Measurements from ENCODE around the gene C21orf91. TPM values are rescaled to one million over a fixed set of nuclear protein-coding genes. Genes with fewer than 3 reads are reported as not detected.

The C21orf91 gene
- total RNA-seq, 1 donor from 2014 or later, result 5.6 TPM

DNA sequence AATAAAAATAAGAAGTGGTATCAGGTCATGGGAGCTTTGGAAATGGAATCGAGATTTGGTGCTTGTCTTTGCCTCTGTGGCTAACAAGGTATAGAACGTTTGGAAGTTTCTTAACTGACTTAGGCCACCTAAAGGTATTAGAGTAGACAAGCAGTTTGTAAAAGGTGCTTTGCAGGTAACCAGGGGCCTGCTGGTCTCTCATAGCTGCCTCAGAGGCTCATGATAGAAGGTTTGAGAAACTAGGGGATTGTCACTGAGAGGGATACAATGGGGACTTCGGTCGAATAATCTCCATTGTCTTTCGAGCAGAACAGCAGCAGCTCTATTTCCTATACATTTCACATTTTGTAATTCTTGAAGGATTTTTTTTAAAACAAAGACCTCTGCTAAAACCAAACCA is 37.6 kb downstream of the C21orf91 start:
- H3K27me3 ChIP-seq (ENCODE audit: control insufficient read depth, insufficient read depth, low read length), result no peaks in the 10 kb centered on the region
- H3K36me3 ChIP-seq (ENCODE audit: control insufficient read depth, insufficient read depth, low read length), result no peaks in the 10 kb centered on the region
- DNase-seq (ENCODE audit: low read depth), result no peak
- TF ChIP-seq, protein P1, sequence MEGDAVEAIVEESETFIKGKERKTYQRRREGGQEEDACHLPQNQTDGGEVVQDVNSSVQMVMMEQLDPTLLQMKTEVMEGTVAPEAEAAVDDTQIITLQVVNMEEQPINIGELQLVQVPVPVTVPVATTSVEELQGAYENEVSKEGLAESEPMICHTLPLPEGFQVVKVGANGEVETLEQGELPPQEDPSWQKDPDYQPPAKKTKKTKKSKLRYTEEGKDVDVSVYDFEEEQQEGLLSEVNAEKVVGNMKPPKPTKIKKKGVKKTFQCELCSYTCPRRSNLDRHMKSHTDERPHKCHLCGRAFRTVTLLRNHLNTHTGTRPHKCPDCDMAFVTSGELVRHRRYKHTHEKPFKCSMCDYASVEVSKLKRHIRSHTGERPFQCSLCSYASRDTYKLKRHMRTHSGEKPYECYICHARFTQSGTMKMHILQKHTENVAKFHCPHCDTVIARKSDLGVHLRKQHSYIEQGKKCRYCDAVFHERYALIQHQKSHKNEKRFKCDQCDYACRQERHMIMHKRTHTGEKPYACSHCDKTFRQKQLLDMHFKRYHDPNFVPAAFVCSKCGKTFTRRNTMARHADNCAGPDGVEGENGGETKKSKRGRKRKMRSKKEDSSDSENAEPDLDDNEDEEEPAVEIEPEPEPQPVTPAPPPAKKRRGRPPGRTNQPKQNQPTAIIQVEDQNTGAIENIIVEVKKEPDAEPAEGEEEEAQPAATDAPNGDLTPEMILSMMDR (IDR thresholded peaks at IDR 0.05; ENCODE audit: insufficient read depth, low read length, poor library complexity, severe bottlenecking), result no peak
- no peak overlapping the region for H3K4me3 ChIP-seq (ENCODE audit: low read depth, low read length)

DNA sequence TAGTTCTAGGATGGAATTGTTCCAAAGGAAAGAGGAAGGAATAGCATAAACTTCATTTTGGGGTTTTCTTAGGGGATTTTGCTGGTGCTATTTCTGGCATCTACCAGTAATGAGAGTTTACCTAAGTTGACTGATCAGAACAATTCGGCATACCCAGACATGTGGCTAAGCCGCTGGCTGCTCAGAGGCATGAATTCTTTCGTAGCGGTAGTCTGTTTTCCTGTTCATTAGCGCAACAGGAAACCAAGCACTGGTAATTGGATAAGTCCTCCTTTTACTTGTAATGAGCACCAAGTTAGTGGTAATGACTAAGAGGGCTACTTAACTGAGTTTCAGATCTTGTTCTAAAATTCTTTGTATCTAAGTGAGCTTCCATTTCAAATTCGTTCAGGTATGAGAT is 38.6 kb downstream of the C21orf91 start:
- no peak overlapping the region for H3K4me3 ChIP-seq (ENCODE audit: low read depth, low read length)
- DNase-seq (ENCODE audit: low read depth), result no peak
- H3K36me3 ChIP-seq (ENCODE audit: control insufficient read depth, insufficient read depth, low read length), result no peaks in the 10 kb centered on the region
- H3K27me3 ChIP-seq (ENCODE audit: control insufficient read depth, insufficient read depth, low read length), result no peaks in the 10 kb centered on the region
- TF ChIP-seq, protein P1 (IDR thresholded peaks at IDR 0.05; ENCODE audit: insufficient read depth, low read length, poor library complexity, severe bottlenecking), result no peak

DNA sequence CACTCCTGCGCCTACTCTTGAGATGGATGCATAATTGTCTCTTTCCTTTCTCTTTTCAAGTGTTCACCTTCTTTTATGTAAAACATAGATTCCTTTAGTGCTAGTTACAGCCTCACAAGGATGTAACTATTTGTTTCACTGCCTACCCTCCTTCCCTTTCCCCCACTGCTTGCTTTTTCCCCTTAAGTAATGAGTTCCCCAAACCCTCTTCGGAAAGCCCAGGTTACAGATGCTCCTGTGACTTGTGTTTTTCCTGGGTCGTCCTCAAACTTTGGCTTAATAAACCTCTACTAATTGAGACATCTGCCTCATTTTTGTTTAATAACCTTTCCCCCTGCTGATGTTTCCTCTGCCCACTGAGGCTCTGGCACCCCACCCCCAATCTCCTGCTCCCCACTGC is 39.2 kb downstream of the C21orf91 start:
- H3K36me3 ChIP-seq (ENCODE audit: control insufficient read depth, insufficient read depth, low read length), result no peaks in the 10 kb centered on the region
- TF ChIP-seq, protein P1 (IDR thresholded peaks at IDR 0.05; ENCODE audit: insufficient read depth, low read length, poor library complexity, severe bottlenecking), result no peak
- H3K4me3 ChIP-seq (ENCODE audit: low read depth, low read length), result no peak overlapping the region
- DNase-seq (ENCODE audit: low read depth), result no peak
- H3K27me3 ChIP-seq (ENCODE audit: control insufficient read depth, insufficient read depth, low read length), result no peaks in the 10 kb centered on the region

DNA sequence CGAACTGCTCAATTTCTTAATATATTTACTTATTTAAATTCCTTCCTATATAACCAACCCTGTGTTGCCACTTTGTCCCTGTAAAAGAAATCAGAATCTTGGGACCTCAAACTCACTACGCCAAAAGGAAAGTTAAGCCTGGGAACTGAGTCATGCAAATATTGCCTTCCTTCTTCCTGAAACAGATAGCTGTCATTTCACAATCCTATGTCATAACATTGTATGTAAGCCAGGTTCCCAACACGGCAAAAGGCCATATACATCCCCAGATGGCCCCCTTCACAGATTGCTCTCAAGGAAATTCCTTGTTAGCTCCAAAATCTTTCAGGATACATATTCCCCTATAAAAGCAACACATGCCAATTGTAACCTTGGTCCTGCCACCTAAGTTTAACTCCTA is 39.7 kb downstream of the C21orf91 start:
- no peaks in the 10 kb centered on the region for H3K27me3 ChIP-seq (ENCODE audit: control insufficient read depth, insufficient read depth, low read length)
- no peak for DNase-seq (ENCODE audit: low read depth)
- TF ChIP-seq, protein P1 (IDR thresholded peaks at IDR 0.05; ENCODE audit: insufficient read depth, low read length, poor library complexity, severe bottlenecking), result no peak

DNA sequence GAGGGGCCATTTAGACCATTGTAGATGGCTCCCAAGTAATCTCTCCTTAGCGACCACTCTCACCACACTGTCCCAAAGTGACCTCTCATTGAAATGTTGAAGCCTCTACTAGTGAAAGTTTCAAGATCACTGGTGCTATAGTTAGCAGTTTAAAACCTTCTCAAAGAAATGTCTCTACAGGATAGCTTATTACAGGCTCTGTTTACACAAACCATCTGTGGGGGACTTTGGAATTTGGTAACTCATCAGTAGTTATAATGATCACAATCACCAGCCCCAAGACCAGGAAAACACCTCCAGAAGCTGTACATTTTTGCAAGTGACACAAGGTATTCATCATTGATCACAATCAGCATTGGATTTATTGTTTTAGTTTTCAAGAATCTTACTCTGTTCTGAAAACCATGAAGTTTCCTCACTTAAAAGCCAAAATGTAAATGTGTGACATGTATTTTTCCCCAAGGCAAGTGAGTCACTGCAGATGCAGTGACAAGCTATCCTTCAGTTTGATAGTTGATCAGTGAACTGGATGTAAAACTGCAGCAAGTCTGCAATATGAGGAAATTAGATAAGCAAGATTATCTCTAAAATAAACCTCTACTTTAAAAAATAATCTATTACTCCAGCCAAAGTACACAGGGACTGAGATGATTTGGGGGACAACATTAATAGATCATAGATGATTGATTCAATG is 41.9 kb downstream of the C21orf91 start:
- no peak for DNase-seq (ENCODE audit: low read depth)
- no peak overlapping the region for H3K4me3 ChIP-seq (ENCODE audit: low read depth, low read length)
- H3K27me3 ChIP-seq (ENCODE audit: control insufficient read depth, insufficient read depth, low read length), result no peaks in the 10 kb centered on the region
- no peaks in the 10 kb centered on the region for H3K36me3 ChIP-seq (ENCODE audit: control insufficient read depth, insufficient read depth, low read length)
- TF ChIP-seq, protein P1 (IDR thresholded peaks at IDR 0.05; ENCODE audit: insufficient read depth, low read length, poor library complexity, severe bottlenecking), result no peak

More for the DNA sequence above, 39.7 kb downstream of the C21orf91 start:
- Histone ChIP-seq H3K36me3 (ENCODE audit: control insufficient read depth, insufficient read depth, low read length) (no peaks in the 10 kb centered on the region), H3K4me3 (ENCODE audit: low read depth, low read length) (no peak overlapping the region)

All from kidney epithelial cell (primary cell).